HCT116 (cell line): ENCODE measurements around the gene AP5Z1. TPM values are rescaled to one million over a fixed set of nuclear protein-coding genes. Genes with fewer than 3 reads are reported as not detected.

Experiments
- ATAC-seq: fragments of 200-7000 bp; cut with Tn5 transposase; 2 replicates; pipeline ENCODE4 v1.9.1; 2020; ENCODE audit warnings: mild to moderate bottlenecking, moderate library complexity
- BruUV-seq: library from RNA; stranded (reverse); fragments of 400-500 nt; replicated peaks from 2 replicates; lab custom pipeline; 2021; lab: Mats Ljungman, UMichigan
- CTCF ChIA-PET: fragments of 300-600 bp; sonication (Branson Sonifier 250); formaldehyde crosslinking; loops from one replicate; lab custom pipeline; 2021; ENCODE audit warnings: antibody characterized with exemption; lab: Charles Lee
- POLR2A ChIA-PET: fragments of 300-600, 350-600 bp; sonication (Branson Sonifier 250); formaldehyde crosslinking; loops from one replicate; lab custom pipeline; 2021; ENCODE audit warnings: antibody characterized with exemption; lab: Charles Lee
- RAD21 ChIA-PET, 2 experiments: fragments of 300-600 bp; sonication (Branson Sonifier 250); formaldehyde crosslinking; loops; one replicate each; lab custom pipeline; 2023; ENCODE audit warnings: low total read pairs in 2 of 2; ENCODE audit not compliant: uncharacterized antibody in 2 of 2, unreplicated experiment in 2 of 2, low non-redundant PET in 1 of 2; lab: Charles Lee
- DNase-seq: peaks from one replicate; pipeline ENCODE4 v3.0.0-alpha.2; 2010; ENCODE audit warnings: low read depth, low spot score
- H2AFZ ChIP-seq: fragments of 200-600 bp; shearing (Covaris generic), sonication (generic); 2 replicates; pipeline ENCODE4 v1.6.1; 2017; ENCODE audit warnings: low read depth, mixed run types, mixed read lengths, antibody characterized with exemption, low read length; ENCODE audit not compliant: poor library complexity, severe bottlenecking
- H3K27ac ChIP-seq: 2 replicates; pipeline ENCODE4 v1.5.1; 2012; ENCODE audit warnings: low read depth, low read length
- H3K27me3 ChIP-seq: fragments of 200-600 bp; sonication (generic); 2 replicates; pipeline ENCODE4 v1.6.1; 2016; ENCODE audit warnings: mixed run types, low read length, mixed read lengths; ENCODE audit not compliant: insufficient read depth
- H3K36me3 ChIP-seq, 2 experiments: fragments of 200-500 bp in 1 of 2; fragments of 200-600 bp in 1 of 2; sonication (Bioruptor generic) in 1 of 2; sonication (generic) in 1 of 2; 2 replicates each; pipeline versions ENCODE4 v1.5.1 to v1.6.1; 2014 to 2016; ENCODE audit warnings: low read length in 2 of 2, inconsistent platforms in 1 of 2, mixed read lengths in 1 of 2, mixed run types in 1 of 2; ENCODE audit not compliant: insufficient read depth in 2 of 2, control insufficient read depth in 1 of 2
- H3K4me1 ChIP-seq, 2 experiments: fragments of 200-600 bp in 1 of 2; sonication (generic) in 1 of 2; 2 replicates each; pipeline versions ENCODE4 v1.5.1 to v1.6.1; 2012 to 2017; ENCODE audit warnings: low read length in 2 of 2, inconsistent platforms in 1 of 2, mild to moderate bottlenecking in 1 of 2, mixed read lengths in 1 of 2, mixed run types in 1 of 2, moderate library complexity in 1 of 2; ENCODE audit not compliant: insufficient read depth in 2 of 2, control insufficient read depth in 1 of 2
- H3K4me2 ChIP-seq: fragments of 200-600 bp; sonication (generic); 2 replicates; pipeline ENCODE4 v1.6.1; 2017; ENCODE audit warnings: mixed run types, low read length, mixed read lengths
- H3K4me3 ChIP-seq, 2 experiments: fragments of 200-600 bp in 1 of 2; sonication (generic) in 1 of 2; replicated peaks in 1 of 2; 2 replicates each; pipeline ENCODE4 v1.5.1; 2011 to 2016; ENCODE audit warnings: low read length in 2 of 2, control low read depth in 1 of 2, low read depth in 1 of 2, mild to moderate bottlenecking in 1 of 2, mixed read lengths in 1 of 2, mixed run types in 1 of 2
- H3K79me2 ChIP-seq: fragments of 200-600 bp; sonication (generic); 2 replicates; pipeline ENCODE4 v1.6.1; 2017; ENCODE audit warnings: mild to moderate bottlenecking, mixed run types, low read length, moderate library complexity, mixed read lengths; ENCODE audit not compliant: insufficient read depth
- H3K9ac ChIP-seq: fragments of 200-600 bp; sonication (generic); 2 replicates; pipeline ENCODE4 v1.6.1; 2016; ENCODE audit warnings: low read length, mixed read lengths
- H3K9me2 ChIP-seq: fragments of 200-600 bp; sonication (generic), shearing (Covaris generic); 2 replicates; pipeline ENCODE4 v1.6.1; 2017; ENCODE audit warnings: mixed run types, mild to moderate bottlenecking, moderate library complexity; ENCODE audit not compliant: insufficient read depth
- H3K9me3 ChIP-seq, 2 experiments: fragments of 200-500 bp in 1 of 2; fragments of 200-600 bp in 1 of 2; sonication (Bioruptor generic) in 1 of 2; sonication (generic) in 1 of 2; 2 replicates each; pipeline ENCODE4 v1.6.1; 2014 to 2017; ENCODE audit warnings: low read length in 2 of 2, mixed read lengths in 2 of 2, inconsistent platforms in 1 of 2, low read depth in 1 of 2, mild to moderate bottlenecking in 1 of 2, mixed run types in 1 of 2, moderate library complexity in 1 of 2; ENCODE audit not compliant: control insufficient read depth in 1 of 2, insufficient read depth in 1 of 2
- H4K20me1 ChIP-seq: fragments of 200-600 bp; sonication (generic), shearing (Covaris generic); 2 replicates; pipeline ENCODE4 v1.6.1; 2017; ENCODE audit warnings: mixed run types, mild to moderate bottlenecking, moderate library complexity; ENCODE audit not compliant: insufficient read depth
- CBX3 ChIP-seq: IDR thresholded peaks from 2 replicates; pipeline ENCODE4 v1.6.1; 2012; ENCODE audit warnings: low read depth
- CTCF ChIP-seq, 3 experiments: fragments of 200-600 bp in 1 of 3; sonication (generic) in 1 of 3; IDR thresholded peaks in 2 of 3; conservative IDR thresholded peaks in 1 of 3; 2 replicates each; pipeline ENCODE4 v1.5.1; 2012 to 2017; ENCODE audit warnings: low read depth in 2 of 3, low read length in 2 of 3, antibody characterized with exemption in 1 of 3, borderline replicate concordance in 1 of 3, control low read depth in 1 of 3, mild to moderate bottlenecking in 1 of 3, mixed read lengths in 1 of 3, mixed run types in 1 of 3, moderate library complexity in 1 of 3; ENCODE audit not compliant: insufficient read depth in 1 of 3
- EGR1 ChIP-seq: IDR thresholded peaks from 2 replicates; pipeline ENCODE4 v1.6.1; 2012; ENCODE audit warnings: low read depth
- EZH2 ChIP-seq: fragments of 200-600 bp; sonication (generic); IDR thresholded peaks from 2 replicates; pipeline ENCODE4 v1.6.1; 2017; ENCODE audit warnings: antibody characterized with exemption, mixed run types
- EZH2phosphoT487 ChIP-seq: fragments of 200-600 bp; IDR thresholded peaks from 2 replicates; pipeline ENCODE4 v1.6.1; 2018; ENCODE audit warnings: antibody characterized with exemption, borderline replicate concordance
- FOSL1 ChIP-seq: IDR thresholded peaks from 2 replicates; pipeline ENCODE4 v1.6.1; 2012; ENCODE audit warnings: low read depth
- POLR2A ChIP-seq: IDR thresholded peaks from 2 replicates; pipeline ENCODE4 v1.7.0; 2011; ENCODE audit warnings: borderline replicate concordance; ENCODE audit not compliant: insufficient read depth, insufficient read length; ENCODE audit errors: extremely low read depth
- REST ChIP-seq: IDR thresholded peaks from 2 replicates; pipeline ENCODE4 v1.6.1; 2012; ENCODE audit warnings: low read depth
- SIN3A ChIP-seq: IDR thresholded peaks from 2 replicates; pipeline ENCODE4 v1.6.1; 2012; ENCODE audit warnings: low read depth
- SP1 ChIP-seq: IDR thresholded peaks from 2 replicates; pipeline ENCODE4 v1.6.1; 2012; ENCODE audit warnings: low read depth
- intact Hi-C: fragments of 100-400 bp; cut with micrococcal nuclease; formaldehyde crosslinking; loops from 2 replicates; pipeline ENCODE4 v1.10.0; 2022
- total RNA-seq: library from RNA; stranded (reverse); gene quantifications from one replicate; pipeline ENCODE4 v1.2.1, GENCODE V29; 2021; ENCODE audit not compliant: unreplicated experiment
- TF ChIP-seq, protein P1 (sequence below): IDR thresholded peaks from 2 replicates; pipeline ENCODE4 v1.6.1; 2012

Gene AP5Z1
- total RNA-seq, 1 experiment from 2014 or later, result 23.2 TPM

DNA sequence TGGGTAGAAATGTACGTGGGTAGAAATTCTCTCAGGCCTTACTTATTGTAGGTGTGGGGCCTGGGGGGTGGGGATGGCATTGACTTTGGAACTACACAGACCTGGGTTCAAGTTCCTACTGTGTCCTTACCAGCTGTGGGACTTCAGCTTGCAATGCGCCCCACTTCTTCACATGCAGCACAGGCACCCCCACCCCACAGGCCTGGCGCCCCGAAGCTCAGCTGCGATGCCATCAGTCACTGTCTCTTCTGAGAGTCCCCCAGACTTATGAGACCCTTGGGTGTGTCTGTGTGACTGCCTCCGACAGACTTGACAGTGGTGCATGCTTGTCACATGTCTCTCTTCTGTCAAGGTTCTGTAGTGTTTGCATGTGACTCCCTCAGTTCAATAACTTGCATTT is 3.1 kb upstream of the AP5Z1 start:
- peaks cover 5 to 16% of the 10 kb centered on the region in 2 experiments; a peak in 3 of 4 replicates for H3K4me1 ChIP-seq
- DNase-seq, result no peak
- H2AFZ ChIP-seq, result no peak overlapping the region
- H3K4me2 ChIP-seq, result no peak overlapping the region
- H3K27ac ChIP-seq, result no peak overlapping the region
- no peaks in the 10 kb centered on the region for H4K20me1 ChIP-seq
- H3K9me2 ChIP-seq, result no peaks in the 10 kb centered on the region
- intact Hi-C loops, result no loop called here
- ATAC-seq, result no peak
- H3K36me3 ChIP-seq, result peaks cover 0 to 3% of the 10 kb centered on the region in 2 experiments; a peak in 2 of 4 replicates
- no peaks in the 10 kb centered on the region for H3K9me3 ChIP-seq
- H3K79me2 ChIP-seq, result peaks cover 20% of the 10 kb centered on the region
- RAD21 ChIA-PET, result no interaction called here
- CTCF ChIA-PET, result no interaction called here
- POLR2A ChIA-PET, result no interaction called here
- no TSS peak for BruUV-seq
- H3K9ac ChIP-seq, result no peak overlapping the region
- H3K4me3 ChIP-seq, result no peak overlapping the region
- TF ChIP-seq REST (no peak), EZH2 (no peak), SP1 (no peak), EZH2phosphoT487 (no peak), SIN3A (no peak), EGR1 (no peak), FOSL1 (no peak), POLR2A (no peak), CTCF (IDR thresholded peaks at IDR 0.05 in 2 of 3, conservative IDR thresholded peaks at IDR 0.05 in 1 of 3; ENCODE audit: borderline replicate concordance in 1 of 3, insufficient read depth in 1 of 3, low read depth in 2 of 3, low read length in 2 of 3) (no peak), CBX3 (no peak)
- TF ChIP-seq, protein P1, sequence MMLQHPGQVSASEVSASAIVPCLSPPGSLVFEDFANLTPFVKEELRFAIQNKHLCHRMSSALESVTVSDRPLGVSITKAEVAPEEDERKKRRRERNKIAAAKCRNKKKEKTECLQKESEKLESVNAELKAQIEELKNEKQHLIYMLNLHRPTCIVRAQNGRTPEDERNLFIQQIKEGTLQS, result no peak
- H3K27me3 ChIP-seq, result no peaks in the 10 kb centered on the region
